Right lobe of liver (tissue), 4 donors: ENCODE measurements around the gene TMC8.

Source experiments
- POLR2A ChIP-seq: fragments of 450-650 bp; IDR thresholded peaks from one replicate; pipeline ENCODE4 v1.6.1; 2017; ENCODE audit warnings: antibody characterized with exemption, mild to moderate bottlenecking
- TF ChIP-seq, protein P1 (sequence below), 4 donors: fragments of 200-600 bp in 3 of 4; fragments of 450-650 bp in 1 of 4; IDR thresholded peaks; one replicate each; pipeline versions ENCODE4 v1.5.1 to v1.8.0; 2016 to 2022; ENCODE audit warnings: antibody characterized with exemption in 4 of 4, mild to moderate bottlenecking in 2 of 4
- donor health status: DM: no; HTN: no; CAD: no.
- donor health status: DM: no; HTN: no; CAD: no.
- donor health status: DM: no; HTN: yes; CAD: no.

DNA sequence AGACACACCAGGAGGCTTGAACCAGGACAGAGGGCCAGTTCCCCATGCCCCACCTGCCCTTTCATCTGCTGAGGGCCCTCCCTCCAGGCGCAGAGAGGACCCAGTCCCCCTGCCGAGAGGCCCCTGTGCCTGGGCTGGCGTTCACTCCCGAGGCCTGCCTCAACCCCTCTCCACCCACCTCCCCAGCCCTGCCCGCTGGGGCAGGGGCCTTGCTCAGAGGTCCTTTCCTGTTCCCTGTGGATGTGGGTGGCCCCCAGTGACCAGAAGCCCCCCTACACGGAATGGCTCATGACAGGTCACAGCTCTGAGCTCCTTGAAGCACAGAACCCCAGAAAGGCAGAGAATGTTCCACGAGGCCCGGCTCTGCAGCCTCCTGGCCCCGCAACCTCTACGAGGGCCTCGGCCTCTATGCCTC is 8.8 kb upstream of the TMC8 start:
- TF ChIP-seq, protein P1, sequence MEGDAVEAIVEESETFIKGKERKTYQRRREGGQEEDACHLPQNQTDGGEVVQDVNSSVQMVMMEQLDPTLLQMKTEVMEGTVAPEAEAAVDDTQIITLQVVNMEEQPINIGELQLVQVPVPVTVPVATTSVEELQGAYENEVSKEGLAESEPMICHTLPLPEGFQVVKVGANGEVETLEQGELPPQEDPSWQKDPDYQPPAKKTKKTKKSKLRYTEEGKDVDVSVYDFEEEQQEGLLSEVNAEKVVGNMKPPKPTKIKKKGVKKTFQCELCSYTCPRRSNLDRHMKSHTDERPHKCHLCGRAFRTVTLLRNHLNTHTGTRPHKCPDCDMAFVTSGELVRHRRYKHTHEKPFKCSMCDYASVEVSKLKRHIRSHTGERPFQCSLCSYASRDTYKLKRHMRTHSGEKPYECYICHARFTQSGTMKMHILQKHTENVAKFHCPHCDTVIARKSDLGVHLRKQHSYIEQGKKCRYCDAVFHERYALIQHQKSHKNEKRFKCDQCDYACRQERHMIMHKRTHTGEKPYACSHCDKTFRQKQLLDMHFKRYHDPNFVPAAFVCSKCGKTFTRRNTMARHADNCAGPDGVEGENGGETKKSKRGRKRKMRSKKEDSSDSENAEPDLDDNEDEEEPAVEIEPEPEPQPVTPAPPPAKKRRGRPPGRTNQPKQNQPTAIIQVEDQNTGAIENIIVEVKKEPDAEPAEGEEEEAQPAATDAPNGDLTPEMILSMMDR (IDR thresholded peaks at IDR 0.05), result no peak
- no peak for TF ChIP-seq POLR2A
